MG63 (cell line): ENCODE results near the gene CH25H. TPM values are rescaled to one million over a fixed set of nuclear protein-coding genes. Genes with fewer than 3 reads are reported as not detected.
A peak's percentile ranks its signal among the peaks of the same experiment; 100 is the strongest.
"Not testable (repeated sequence)": the region's sequence is repeated elsewhere in the genome, so short reads cannot be mapped to it uniquely, and the experiment has no call there.

Experiments used
- DNase-seq: peaks from one replicate; pipeline ENCODE4 v3.0.0-alpha.2; 2020
- H3K27me3 ChIP-seq: fragments of 250-450 bp; sonication (Bioruptor Pico); 2 replicates; pipeline ENCODE4 v1.5.1; 2020; ENCODE audit warnings: mild to moderate bottlenecking, moderate library complexity
- H3K36me3 ChIP-seq: fragments of 250-450 bp; sonication (Bioruptor Pico); 2 replicates; pipeline ENCODE4 v1.5.1; 2020; ENCODE audit warnings: mild to moderate bottlenecking, moderate library complexity
- H3K4me3 ChIP-seq: fragments of 250-450 bp; sonication (Bioruptor Pico); 2 replicates; pipeline ENCODE4 v1.5.1; 2020; ENCODE audit warnings: mild to moderate bottlenecking, moderate library complexity
- H3K9me3 ChIP-seq: fragments of 250-450 bp; sonication (Bioruptor Pico); 2 replicates; pipeline ENCODE4 v1.5.1; 2020; ENCODE audit warnings: mild to moderate bottlenecking, moderate library complexity
- total RNA-seq: library from RNA; depleted of rRNA; stranded (reverse); fragments of >200 nt; shearing (Covaris generic); gene quantifications from 2 replicates; pipeline ENCODE4 v1.2.3, GENCODE V29; 2014; ENCODE audit warnings: low replicate concordance

CH25H gene
- total RNA-seq, 1 experiment from 2014 or later = 0.63 TPM

- Histone ChIP-seq H3K27me3 (no peaks in the 10 kb centered on the region), H3K36me3 (no peaks in the 10 kb centered on the region), H3K9me3 (no peaks in the 10 kb centered on the region), H3K4me3 (no peak overlapping the region)
- no peak for DNase-seq
Measured at GRCh38 chr10:89213191-89213808, 6.2 kb upstream of the CH25H start.

DNA sequence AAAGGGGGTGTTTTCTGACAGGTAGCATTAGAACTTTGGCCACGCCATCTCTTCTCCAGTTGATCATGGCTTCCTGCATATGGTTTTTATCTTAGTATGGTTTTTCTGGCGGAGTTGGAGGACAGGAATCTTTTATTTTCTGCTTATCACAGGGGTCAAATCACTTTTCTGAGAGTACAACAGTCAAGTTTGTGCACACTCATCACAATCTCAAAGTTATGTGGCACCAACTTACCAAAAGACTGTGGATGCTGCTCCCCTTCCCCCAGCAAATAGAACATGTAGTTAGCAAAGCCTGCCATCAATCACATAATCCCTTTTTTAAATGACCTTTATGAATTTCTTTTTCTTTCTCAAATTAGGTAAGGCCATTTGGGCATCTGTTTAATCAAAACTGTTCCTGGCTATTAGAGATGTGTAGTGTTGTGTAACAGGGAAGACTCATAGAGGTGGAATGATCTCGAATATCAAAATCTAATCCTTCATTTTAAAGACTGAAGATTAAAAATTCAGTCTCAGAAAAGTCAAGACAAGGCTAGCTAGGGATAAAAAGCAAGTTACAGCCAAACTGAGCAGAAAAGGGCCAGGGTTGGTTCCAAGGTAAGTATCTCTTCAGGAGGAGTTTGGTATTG, 3.8 kb upstream of the CH25H start:
- Histone ChIP-seq H3K4me3 (no peak overlapping the region), H3K36me3 (no peaks in the 10 kb centered on the region), H3K9me3 (no peaks in the 10 kb centered on the region), H3K27me3 (no peaks in the 10 kb centered on the region; the same call in 1 of the 2 replicates)
- DNase-seq = no peak

GRCh38 chr10:89209718-89210117, 2.6 kb upstream of the CH25H start:
- no peak for DNase-seq
- no peaks in the 10 kb centered on the region for H3K9me3 ChIP-seq
- no peak overlapping the region for H3K4me3 ChIP-seq
- H3K27me3 ChIP-seq = no peaks in the 10 kb centered on the region; the same call in 1 of the 2 replicates
- H3K36me3 ChIP-seq = no peaks in the 10 kb centered on the region

- Histone ChIP-seq H3K4me3 (peak overlapping the region; percentile 32), H3K36me3 (no peaks in the 10 kb centered on the region), H3K9me3 (no peaks in the 10 kb centered on the region), H3K27me3 (no peaks in the 10 kb centered on the region; the same call in 1 of the 2 replicates)
- DNase-seq = peak; percentile 40
Measured at GRCh38 chr10:89207801-89208551, 859 bp upstream of the CH25H start.

- Histone ChIP-seq H3K36me3 (no peaks in the 10 kb centered on the region), H3K4me3 (peak overlapping the region; percentile 32), H3K27me3 (no peaks in the 10 kb centered on the region; the same call in 1 of the 2 replicates), H3K9me3 (no peaks in the 10 kb centered on the region)
- DNase-seq = peak; percentile 41
Measured at GRCh38 chr10:89206402-89207180, 526 bp downstream of the CH25H start.

GRCh38 chr10:89204621-89205185, 2.4 kb downstream of the CH25H start:
- no peak for DNase-seq
- H3K36me3 ChIP-seq = no peaks in the 10 kb centered on the region
- H3K9me3 ChIP-seq = no peaks in the 10 kb centered on the region
- H3K4me3 ChIP-seq = no peak overlapping the region
- no peaks in the 10 kb centered on the region; the same call in 1 of the 2 replicates for H3K27me3 ChIP-seq

- no peak for DNase-seq
- Histone ChIP-seq H3K4me3 (no peak overlapping the region), H3K36me3 (no peaks in the 10 kb centered on the region), H3K27me3 (no peaks in the 10 kb centered on the region; the same call in 1 of the 2 replicates), H3K9me3 (no peaks in the 10 kb centered on the region)
Measured at GRCh38 chr10:89203237-89203636, 3.9 kb downstream of the CH25H start.

DNA sequence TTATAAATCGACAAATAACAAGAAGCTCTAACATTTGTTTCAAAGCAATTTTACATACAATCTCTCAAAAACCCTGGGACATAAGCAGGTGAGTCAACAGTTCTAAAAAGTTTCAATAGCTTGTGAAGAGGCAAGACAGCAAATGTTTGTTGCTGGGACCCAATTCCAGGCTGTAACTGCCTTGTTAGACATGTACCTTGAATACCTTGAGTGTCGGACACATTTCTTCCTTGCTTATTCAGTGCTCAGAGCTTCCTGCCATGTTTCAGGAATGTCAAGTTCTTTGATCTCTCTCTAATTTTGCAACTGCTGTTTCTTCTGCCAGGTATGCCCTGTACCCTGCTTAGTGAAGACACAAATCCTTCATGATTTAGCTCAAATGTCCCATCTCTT, 5.1 kb downstream of the CH25H start:
- DNase-seq = no peak
- H3K36me3 ChIP-seq = no peaks in the 10 kb centered on the region

GRCh38 chr10:89201345-89202032, 5.6 kb downstream of the CH25H start:
- no peak for DNase-seq
- no peaks in the 10 kb centered on the region; the same call in 1 of the 2 replicates for H3K27me3 ChIP-seq
- H3K9me3 ChIP-seq = no peaks in the 10 kb centered on the region
- no peak overlapping the region for H3K4me3 ChIP-seq
- H3K36me3 ChIP-seq = no peaks in the 10 kb centered on the region

More for the DNA sequence above, 5.1 kb downstream of the CH25H start:
- Histone ChIP-seq H3K27me3 (no peaks in the 10 kb centered on the region; the same call in 1 of the 2 replicates), H3K9me3 (no peaks in the 10 kb centered on the region), H3K4me3 (no peak overlapping the region)

- H3K4me3 ChIP-seq = no peak overlapping the region
- DNase-seq = no peak
- H3K27me3 ChIP-seq = no peaks in the 10 kb centered on the region
- H3K9me3 ChIP-seq = no peaks in the 10 kb centered on the region
- H3K36me3 ChIP-seq = no peaks in the 10 kb centered on the region
Measured at GRCh38 chr10:89197473-89197872, 9.6 kb downstream of the CH25H start.

- DNase-seq, H3K4me3 ChIP-seq, H3K27me3 ChIP-seq, H3K9me3 ChIP-seq, H3K36me3 ChIP-seq: not testable (repeated sequence)
Measured at GRCh38 chr10:89191301-89191700, 15.8 kb downstream of the CH25H start.

DNA sequence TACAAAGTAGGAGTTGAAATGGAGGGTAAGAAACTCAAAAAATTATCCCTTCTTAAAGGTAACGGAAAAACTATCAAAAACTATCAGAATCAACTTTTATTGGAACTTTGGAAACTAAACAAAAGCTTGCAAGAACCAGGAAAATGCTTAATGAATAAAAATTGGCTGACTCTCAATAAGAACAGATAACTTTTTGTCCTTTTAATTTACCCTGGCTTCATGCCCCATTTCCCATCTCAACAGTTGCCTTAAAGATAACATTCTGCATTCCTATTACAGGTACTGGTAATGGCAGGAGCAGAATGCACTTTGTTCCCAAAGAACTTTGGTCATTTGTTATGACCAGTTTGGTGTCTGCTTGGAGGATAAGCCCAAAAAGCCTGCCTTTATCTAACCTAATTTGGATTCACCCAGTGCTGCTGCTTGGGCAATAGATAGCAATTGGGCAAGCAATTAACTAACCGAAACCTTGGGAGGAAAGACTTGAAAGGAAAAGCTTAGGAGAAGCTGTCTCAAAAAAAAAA, 17.8 kb downstream of the CH25H start:
- Histone ChIP-seq H3K4me3 (no peak overlapping the region), H3K9me3 (no peaks in the 10 kb centered on the region; the same call in 1 of the 2 replicates), H3K36me3 (no peaks in the 10 kb centered on the region), H3K27me3 (no peaks in the 10 kb centered on the region; the same call in 1 of the 2 replicates)
- no peak for DNase-seq

GRCh38 chr10:89185658-89186057, 21.5 kb downstream of the CH25H start:
- H3K27me3 ChIP-seq = no peaks in the 10 kb centered on the region
- H3K4me3 ChIP-seq = no peak overlapping the region
- DNase-seq = no peak
- H3K9me3 ChIP-seq = no peaks in the 10 kb centered on the region
- no peaks in the 10 kb centered on the region for H3K36me3 ChIP-seq

DNA sequence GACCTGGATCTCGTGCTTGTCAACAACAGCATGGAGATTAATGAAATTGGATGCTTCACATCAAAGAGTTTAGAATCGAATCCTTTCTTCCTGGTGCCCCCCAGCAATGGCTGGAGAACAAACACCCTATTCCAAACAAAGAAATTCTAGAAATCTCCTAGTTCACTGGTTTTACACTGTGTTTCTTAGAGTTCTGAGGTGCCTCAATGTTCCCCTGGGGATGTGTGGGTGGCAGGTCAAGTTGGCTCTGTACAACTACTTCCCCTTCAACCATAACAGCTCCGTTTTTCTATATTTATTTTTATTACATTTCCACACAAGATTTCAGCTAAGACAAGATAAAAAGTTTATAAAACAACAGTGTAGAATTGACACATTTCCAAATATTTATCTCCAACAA, 22.5 kb downstream of the CH25H start:
- no peak for DNase-seq

DNA sequence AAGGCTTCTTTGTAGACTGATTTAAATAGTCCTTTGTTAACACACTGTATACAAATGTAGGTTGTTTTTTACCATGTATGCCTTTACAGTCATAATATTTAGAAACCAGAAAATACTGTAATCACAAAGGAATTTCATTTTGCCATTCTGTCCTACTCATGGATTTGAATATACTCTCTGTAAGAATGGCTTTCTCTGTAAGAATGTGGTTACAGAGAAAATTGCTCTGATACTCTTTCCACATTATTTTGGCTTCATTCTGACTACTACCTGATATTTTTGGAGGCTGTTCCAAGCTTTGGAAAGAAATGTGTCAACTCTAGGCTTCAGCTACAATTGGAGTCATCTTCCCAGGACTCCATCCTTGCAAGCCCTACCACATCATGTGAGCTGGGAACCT, 23.5 kb downstream of the CH25H start:
- no peaks in the 10 kb centered on the region for H3K36me3 ChIP-seq
- no peak overlapping the region for H3K4me3 ChIP-seq
- H3K27me3 ChIP-seq = no peaks in the 10 kb centered on the region
- DNase-seq = no peak
- no peaks in the 10 kb centered on the region for H3K9me3 ChIP-seq

More for the DNA sequence above, 22.5 kb downstream of the CH25H start:
- no peak overlapping the region for H3K4me3 ChIP-seq
- H3K36me3 ChIP-seq = no peaks in the 10 kb centered on the region
- H3K9me3 ChIP-seq = no peaks in the 10 kb centered on the region
- no peaks in the 10 kb centered on the region for H3K27me3 ChIP-seq

DNA sequence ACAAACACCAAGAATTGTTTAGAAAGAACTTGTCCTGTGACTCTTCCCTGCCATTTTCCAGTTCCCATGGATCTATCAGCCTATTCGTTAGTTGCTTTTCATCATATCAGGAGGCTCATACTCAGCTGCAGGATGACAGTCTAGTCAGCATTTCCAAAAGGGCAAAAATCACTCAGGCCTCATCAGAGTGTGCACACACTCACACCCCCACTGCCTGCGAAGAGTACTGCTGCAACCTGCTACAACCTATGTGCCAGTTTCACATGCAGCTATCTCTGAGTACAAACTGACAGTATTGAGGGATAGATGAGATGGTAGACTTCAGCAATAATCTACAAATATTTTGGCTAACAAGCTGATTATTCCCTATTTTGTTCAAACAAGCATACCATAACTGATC, 24.2 kb downstream of the CH25H start:
- Histone ChIP-seq H3K27me3 (no peaks in the 10 kb centered on the region), H3K36me3 (no peaks in the 10 kb centered on the region), H3K4me3 (no peak overlapping the region), H3K9me3 (no peaks in the 10 kb centered on the region)
- no peak for DNase-seq
